ENCODE data around the gene DAG1. TPM values are rescaled to one million over a fixed set of nuclear protein-coding genes. Genes with fewer than 3 reads are reported as not detected.

DAG1 gene
- total RNA-seq, 1 experiment from 2014 or later, result 93.0 TPM

DNA sequence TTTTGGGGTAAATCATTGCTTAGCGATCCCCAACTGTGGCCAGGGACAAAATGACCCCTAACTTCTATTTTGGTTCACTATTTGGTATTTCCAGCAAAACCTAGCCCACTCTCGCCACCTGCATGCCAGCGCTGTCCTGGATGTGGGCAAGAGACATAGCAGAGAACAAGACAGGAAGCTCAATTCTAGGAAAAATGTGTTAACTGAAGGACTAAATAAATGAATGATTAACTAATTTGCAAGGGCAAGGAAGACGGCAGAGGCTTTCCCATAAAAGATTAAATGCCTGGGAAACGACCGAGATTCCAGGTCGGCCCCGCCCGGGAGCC, 41.4 kb upstream of the DAG1 start:
- Histone ChIP-seq H2BK20ac (ENCODE audit: low read depth, low read length, poor library complexity, severe bottlenecking) (no peak overlapping the region), H3K14ac (ENCODE audit: insufficient read depth, low read length) (no peak overlapping the region), H3K4me2 (ENCODE audit: insufficient read depth, insufficient read length, low read length) (peak overlapping the region; percentile 63), H3K56ac (ENCODE audit: insufficient read length, low read depth, low read length) (no peak overlapping the region), H3K9me3 (ENCODE audit: control insufficient read depth, low read depth, low read length) (no peaks in the 10 kb centered on the region), H3K27ac (ENCODE audit: insufficient read length, low read depth, low read length) (no peak overlapping the region), H3K18ac (ENCODE audit: insufficient read length, low read depth, low read length) (no peak overlapping the region), H4K20me1 (ENCODE audit: control insufficient read depth, insufficient read depth, insufficient read length) (no peaks in the 10 kb centered on the region), H4K91ac (ENCODE audit: insufficient read length, low read depth, low read length) (no peak overlapping the region), H3K9ac (ENCODE audit: extremely low read depth, insufficient read length, low read length) (peak overlapping the region; percentile 34), H3K4me1 (ENCODE audit: insufficient read depth, low read length) (no peaks in the 10 kb centered on the region), H3K23ac (ENCODE audit: insufficient read length, low read depth, low read length) (no peak overlapping the region), H3K4ac (ENCODE audit: low read depth, low read length) (no peak overlapping the region), H2BK15ac (ENCODE audit: low read depth, low read length) (no peak overlapping the region), H4K5ac (ENCODE audit: insufficient read length, low read depth, low read length) (no peak overlapping the region), H3K79me1 (ENCODE audit: insufficient read depth, low read depth, low read length, poor library complexity, severe bottlenecking) (no peaks in the 10 kb centered on the region), H3K27me3 (ENCODE audit: insufficient read depth, low read length) (no peaks in the 10 kb centered on the region), H3T11ph (ENCODE audit: low read length) (no peak overlapping the region), H3K79me2 (ENCODE audit: insufficient read depth, low read length) (no peaks in the 10 kb centered on the region), H2AFZ (ENCODE audit: low read length) (no peak overlapping the region), H2AK5ac (ENCODE audit: insufficient read length, low read length) (no peak overlapping the region), H2BK12ac (ENCODE audit: insufficient read length, low read depth, low read length) (no peak overlapping the region), H2BK120ac (ENCODE audit: low read depth, low read length, poor library complexity, severe bottlenecking) (no peak overlapping the region), H2BK5ac (ENCODE audit: insufficient read length, low read length) (no peak overlapping the region), H4K8ac (replicated peaks; ENCODE audit: insufficient read length, low read depth, low read length) (no peak overlapping the region), H3K23me2 (ENCODE audit: insufficient read length, low read depth, low read length, poor library complexity, severe bottlenecking) (peaks cover 6% of the 10 kb centered on the region)
- Mint-ChIP-seq H3K4me1 (peaks cover 2 to 4% of the 10 kb centered on the region in 2 experiments; a peak in 3 of 4 replicates), H3K36me3 (ENCODE audit: insufficient read depth in 1 of 3, low read depth in 3 of 3) (peaks cover 0 to 11% (median 10%) of the 10 kb centered on the region in 3 experiments; a peak in 4 of 7 replicates), H3K27me3 (ENCODE audit: low read depth) (no peaks in the 10 kb centered on the region; the same call in 1 of the 2 replicates), H3K27ac (no peak overlapping the region), H3K9me3 (no peaks in the 10 kb centered on the region), H3K4me3 (peak overlapping the region; percentile 78 to 95)
- TF ChIP-seq, protein P1, sequence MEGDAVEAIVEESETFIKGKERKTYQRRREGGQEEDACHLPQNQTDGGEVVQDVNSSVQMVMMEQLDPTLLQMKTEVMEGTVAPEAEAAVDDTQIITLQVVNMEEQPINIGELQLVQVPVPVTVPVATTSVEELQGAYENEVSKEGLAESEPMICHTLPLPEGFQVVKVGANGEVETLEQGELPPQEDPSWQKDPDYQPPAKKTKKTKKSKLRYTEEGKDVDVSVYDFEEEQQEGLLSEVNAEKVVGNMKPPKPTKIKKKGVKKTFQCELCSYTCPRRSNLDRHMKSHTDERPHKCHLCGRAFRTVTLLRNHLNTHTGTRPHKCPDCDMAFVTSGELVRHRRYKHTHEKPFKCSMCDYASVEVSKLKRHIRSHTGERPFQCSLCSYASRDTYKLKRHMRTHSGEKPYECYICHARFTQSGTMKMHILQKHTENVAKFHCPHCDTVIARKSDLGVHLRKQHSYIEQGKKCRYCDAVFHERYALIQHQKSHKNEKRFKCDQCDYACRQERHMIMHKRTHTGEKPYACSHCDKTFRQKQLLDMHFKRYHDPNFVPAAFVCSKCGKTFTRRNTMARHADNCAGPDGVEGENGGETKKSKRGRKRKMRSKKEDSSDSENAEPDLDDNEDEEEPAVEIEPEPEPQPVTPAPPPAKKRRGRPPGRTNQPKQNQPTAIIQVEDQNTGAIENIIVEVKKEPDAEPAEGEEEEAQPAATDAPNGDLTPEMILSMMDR (conservative IDR thresholded peaks at IDR 0.05), result 0 out of 3 replicates have a peak, but pooled peaks have one; percentile 12
- DNase-seq, result no peak
- WGBS (ENCODE audit: extremely low coverage, insufficient read length, low lambda C conversion rate), result no CpG with 5 or more reads among the region's 9 CpGs

All from H9 (cell line).